ENCODE results near the gene BMPR2.
"Not testable (repeated sequence)": the region's sequence is repeated elsewhere in the genome, so short reads cannot be mapped to it uniquely, and the experiment has no call there.

The BMPR2 gene

DNA sequence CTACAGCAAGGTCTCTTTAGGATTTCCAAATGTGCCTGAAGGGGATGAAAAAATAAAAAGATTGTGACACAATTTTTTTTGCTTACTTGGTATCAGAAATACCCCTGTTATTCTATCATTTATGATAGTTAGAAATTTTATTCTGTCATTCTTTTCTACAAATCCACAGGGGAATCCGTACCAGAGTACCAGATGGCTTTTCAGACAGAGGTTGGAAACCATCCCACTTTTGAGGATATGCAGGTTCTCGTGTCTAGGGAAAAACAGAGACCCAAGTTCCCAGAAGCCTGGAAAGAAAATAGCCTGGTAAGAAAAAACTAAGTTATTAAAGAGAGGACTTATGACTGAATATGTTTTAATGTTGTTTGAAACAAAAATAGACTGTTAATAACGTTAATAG is 166.0 kb downstream of the BMPR2 start:
- peak; percentile 82 for DNase-seq

DNA sequence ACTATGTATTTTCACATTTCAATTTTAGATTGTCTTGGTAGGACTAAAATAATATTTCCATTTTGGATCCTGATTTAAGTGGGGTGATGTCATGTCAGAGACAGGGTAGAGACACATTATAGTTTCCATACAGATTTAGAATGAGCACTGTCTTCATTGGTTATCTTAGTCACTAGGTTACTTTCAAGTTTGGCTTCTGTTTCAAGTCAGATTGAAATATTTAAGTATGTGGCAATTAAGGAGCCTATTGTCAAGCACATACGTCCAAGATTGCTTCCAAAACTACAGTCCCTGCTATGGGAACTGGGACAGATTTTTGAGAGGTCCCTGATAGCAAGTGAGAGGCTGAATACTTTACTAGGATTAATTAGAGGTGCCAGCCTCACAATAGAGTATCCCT is 169.4 kb downstream of the BMPR2 start:
- DNase-seq, result no peak

DNA sequence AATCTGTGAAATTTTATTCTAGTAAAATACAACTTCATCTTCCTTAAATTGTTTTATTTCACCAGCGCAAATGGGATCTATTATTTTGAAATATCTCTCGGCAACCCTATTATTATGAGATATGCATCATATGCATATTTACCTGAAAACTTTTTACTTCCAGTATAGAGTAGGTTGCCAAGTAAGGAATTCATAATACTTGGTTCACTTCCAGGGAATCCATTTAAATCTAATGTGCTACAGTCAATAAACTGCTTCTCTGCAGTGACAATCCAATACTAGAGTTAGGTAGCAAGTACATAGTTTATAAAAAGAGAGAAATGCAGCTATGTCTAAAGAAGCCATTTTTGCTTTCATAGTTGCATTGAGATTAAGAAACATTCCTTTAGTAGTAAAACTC is 169.8 kb downstream of the BMPR2 start:
- DNase-seq, result no peak

DNA sequence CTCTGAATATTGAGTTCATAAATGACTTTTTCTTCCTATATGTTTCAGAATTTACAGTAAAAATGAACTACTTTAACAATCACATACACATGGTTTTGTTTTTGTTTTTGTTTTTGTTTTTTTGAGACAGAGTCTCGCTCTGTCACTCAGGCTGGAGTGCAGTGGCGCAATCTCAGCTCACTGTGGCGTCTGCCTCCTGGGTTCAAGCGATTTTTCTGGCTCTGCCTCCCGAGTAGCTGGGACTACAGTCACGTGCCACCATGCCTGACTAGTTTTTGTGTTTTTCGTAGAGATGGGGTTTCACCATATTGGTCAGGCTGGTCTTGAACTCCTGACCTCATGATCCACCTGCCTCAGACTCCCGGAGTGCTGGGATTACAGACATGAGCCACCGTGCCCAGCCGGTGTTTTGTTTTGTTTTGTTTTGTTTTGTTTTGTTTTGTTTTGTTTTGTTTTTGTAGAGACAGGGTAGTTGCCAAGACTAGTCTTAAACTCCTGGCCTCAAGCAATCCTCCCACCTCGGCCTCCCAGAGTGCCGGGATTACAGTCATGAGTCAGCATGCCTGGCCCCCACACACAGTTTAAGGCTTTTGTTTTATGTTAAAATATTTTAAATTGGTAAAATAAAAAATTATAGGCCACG is 170.5 kb downstream of the BMPR2 start:
- not testable (repeated sequence) for DNase-seq

DNA sequence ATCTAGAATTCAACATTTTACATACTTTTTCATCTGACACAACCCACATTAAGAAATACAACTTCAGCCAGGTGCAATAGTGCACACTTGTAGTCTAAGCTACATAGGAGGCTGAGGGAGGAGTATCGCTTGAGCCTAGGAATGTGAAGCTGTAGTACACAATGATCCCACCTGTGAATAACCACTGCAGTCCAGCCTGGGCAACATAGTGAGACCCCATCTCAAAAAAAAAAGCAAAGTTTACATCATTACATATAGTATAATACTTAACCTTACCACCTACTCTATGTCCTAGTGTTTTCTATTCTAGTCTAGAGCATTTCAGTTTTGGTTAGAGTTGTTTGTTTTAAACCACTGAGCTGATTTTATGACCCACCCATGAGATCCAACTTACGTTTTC is 172.1 kb downstream of the BMPR2 start:
- no peak for DNase-seq

DNA sequence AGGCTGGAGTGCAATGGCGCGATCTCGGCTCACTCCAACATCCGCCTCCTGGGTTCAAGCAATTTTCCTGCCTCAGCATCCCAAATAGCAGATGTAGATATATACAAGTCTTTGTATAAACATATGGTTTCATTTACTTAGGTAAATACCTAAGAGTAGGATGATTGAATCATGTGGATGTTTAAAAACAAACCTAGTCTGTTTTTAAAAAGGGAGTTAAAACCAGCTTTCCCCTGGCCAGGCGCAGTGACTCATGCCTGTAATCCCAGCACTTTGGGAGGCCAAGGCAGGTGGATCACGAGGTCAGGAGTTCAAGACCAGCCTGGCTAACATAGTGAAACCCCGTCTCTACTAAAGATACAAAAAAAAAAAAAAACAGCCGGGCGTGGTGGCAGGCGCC is 174.9 kb downstream of the BMPR2 start:
- peak; percentile 2 for DNase-seq

DNA sequence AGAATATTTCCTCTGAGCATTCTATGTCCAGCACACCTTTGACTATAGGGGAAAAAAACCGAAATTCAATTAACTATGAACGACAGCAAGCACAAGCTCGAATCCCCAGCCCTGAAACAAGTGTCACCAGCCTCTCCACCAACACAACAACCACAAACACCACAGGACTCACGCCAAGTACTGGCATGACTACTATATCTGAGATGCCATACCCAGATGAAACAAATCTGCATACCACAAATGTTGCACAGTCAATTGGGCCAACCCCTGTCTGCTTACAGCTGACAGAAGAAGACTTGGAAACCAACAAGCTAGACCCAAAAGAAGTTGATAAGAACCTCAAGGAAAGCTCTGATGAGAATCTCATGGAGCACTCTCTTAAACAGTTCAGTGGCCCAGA is 179.2 kb downstream of the BMPR2 start:
- DNase-seq, result no peak

DNA sequence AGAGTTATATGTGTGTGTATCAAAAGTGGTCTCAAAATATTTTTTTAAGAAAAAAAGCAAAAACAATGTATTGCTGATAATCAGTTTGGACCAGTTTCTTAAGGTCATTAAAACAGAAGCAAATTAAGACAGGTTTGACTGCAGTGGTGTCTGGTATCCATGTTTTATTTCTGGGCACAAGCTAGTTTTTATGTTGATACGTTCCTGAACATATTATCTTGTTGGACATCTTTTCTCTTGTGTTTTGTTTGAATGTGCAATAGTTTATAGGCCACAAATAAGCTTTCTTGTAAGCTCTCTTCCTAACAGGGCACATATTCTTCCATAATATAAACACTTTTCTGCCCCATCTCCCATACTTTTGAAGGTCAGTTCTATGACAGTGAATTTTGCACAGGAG is 184.1 kb downstream of the BMPR2 start:
- no peak for DNase-seq

DNA sequence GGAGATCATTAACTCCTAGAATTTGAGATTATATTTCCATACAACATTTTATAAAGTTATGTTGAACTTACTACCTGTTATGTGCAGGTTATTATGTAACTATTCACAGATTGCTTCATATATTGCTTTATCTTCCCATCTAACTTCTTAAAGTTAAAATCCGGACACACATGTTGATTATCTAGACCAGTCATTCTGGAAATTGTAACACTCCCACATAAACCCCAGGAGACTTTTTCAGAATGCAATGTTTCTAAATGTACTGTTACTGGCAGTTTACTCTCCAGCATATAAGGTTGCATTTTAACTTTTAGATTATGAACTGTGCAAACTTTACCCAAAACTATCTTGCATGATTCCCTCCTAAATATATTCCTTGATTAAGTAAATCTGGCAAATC is 188.1 kb downstream of the BMPR2 start:
- no peak for DNase-seq

DNA sequence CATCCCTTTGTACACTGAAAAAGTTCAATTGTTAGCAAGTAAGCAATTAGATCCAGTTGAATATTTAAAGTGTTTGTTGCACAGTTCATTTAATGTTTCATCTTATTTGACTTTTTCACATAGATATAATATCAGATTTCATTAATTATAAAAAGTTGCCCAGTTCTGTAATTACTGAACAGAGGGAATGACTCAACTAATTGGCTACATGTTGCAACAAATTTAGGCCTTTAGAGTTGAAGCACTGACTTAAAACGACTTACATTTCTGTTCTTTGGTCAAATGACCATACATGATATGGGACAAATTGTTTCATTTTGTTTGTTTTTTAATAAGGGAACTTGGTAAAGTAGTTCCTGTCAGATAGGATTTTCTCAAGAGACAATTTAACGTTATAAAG is 190.2 kb downstream of the BMPR2 start:
- DNase-seq, result no peak

DNA sequence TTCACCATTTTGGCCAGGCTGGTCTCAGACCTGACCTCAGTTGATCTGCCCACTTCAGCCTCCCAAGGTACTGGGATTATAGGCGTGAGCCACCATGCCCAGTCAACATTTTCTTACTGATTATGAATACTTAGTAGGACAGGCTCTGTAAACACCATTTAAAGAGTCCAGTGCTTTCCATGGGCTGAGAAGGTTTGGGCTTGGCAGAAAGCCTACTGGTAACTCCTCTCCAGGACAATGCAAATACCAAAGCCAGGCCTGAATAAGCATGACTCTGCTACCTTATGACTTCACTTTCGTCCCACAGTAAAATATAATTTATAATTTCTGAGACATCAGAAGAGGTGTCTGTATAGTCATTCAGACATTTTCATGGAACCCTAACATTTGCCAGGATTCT is 198.4 kb downstream of the BMPR2 start:
- no peak for DNase-seq

DNA sequence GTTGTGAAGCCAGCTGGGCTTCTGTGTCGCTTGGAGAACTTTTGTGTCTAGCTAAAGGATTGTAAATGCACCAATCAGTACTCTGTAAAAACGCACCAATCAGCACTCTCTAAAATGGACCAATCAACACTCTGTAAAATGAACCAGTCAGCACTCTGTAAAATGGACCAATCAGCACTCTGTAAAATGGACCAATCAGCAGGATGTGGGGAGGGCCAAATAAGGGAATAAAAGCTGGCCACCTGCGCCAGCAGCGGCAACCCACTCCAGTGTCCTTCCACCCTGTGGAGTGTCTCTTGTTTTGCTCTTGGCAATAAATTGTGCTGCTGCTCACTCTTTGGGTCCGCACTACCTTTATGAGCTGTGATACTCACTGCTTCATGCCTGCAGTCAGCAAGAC is 199.1 kb downstream of the BMPR2 start:
- DNase-seq, result not testable (repeated sequence)

DNA sequence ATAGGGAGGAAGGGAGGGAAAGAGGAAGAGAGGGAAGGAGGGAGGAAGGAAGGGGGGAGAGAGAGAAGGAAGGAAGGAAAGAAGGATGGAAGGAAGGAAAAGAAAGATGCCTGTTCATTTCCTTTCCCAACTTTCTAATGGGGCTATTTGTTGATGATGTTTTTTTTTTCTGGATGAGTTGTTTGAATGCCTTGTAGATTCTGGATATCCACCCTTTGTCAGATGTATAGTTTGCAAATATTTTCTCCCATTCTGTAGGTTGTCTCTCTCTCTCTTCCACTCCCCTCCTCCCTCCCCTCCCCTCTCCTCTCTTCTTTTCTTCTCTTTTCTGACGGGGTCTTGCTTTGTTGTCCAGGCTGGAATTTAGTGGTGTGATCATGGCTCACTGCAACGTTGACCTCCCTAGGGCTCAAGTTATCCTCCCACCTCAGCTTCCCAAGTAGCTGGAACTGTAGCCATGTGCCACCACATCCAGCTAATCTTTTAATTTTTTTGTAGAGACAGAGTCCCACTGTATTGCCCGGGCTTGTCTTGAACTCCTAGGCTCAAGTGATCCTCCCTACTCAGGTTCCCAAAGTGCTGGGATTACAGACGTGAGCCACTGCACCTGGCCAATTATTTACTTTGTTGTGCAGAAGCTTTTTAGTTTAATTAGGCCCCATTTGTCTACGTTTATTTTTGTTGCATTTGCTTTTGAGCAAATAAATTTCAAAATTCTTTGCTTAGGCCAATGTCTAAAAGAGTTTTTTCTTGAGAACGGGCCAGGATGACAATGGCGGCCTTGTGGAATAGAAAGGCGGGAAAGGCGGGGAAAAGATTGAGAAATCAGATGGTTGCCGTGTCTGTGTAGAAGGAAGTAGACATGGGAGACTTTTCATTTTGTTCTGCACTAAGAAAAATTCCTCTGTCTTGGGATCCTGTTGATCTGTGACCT is 201.4 kb downstream of the BMPR2 start:
- DNase-seq, result no peak

DNA sequence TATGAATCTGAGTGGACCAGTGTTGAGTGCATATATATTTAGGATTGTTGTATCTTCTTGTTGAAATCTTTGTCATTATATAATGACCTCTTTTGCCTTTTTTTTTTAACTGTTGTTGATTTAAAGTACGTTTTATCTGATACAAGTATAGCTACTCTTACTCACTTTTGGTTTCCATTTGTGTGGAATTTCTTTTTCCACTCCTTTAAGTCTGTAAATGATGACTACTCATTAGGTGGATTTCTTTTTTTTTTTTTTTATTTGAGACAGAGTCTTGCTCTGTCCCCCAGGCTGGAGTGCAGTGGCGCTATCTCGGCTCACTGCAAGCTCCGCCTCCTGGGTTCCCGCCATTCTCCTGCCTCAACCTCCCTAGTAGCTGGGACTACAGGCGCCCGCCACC is 206.7 kb downstream of the BMPR2 start:
- not testable (repeated sequence) for DNase-seq

DNA sequence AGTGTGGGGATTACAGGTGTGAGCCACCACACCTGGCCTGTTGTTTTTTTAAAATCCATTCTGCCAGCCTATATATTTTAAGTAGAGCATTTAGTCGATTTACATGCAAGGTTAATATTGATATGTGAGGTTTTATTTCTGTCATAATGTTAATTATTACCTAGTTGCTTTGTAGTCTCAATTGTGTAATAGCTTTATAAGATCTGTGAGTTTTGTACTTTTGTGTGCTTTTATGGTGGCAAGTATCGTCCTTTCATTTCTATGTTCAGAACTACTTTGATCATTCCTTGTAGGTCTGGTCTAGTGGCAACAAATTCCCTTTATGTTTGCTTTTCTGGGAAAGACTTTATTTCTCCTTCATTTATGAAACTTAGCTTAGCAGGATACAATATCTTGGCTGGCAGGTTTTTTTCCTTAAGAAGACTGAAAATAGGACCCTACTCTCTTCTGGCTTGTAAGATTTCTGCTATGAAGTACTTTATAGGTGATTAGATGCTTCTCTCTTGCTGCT is 207.6 kb downstream of the BMPR2 start:
- DNase-seq, result no peak

DNA sequence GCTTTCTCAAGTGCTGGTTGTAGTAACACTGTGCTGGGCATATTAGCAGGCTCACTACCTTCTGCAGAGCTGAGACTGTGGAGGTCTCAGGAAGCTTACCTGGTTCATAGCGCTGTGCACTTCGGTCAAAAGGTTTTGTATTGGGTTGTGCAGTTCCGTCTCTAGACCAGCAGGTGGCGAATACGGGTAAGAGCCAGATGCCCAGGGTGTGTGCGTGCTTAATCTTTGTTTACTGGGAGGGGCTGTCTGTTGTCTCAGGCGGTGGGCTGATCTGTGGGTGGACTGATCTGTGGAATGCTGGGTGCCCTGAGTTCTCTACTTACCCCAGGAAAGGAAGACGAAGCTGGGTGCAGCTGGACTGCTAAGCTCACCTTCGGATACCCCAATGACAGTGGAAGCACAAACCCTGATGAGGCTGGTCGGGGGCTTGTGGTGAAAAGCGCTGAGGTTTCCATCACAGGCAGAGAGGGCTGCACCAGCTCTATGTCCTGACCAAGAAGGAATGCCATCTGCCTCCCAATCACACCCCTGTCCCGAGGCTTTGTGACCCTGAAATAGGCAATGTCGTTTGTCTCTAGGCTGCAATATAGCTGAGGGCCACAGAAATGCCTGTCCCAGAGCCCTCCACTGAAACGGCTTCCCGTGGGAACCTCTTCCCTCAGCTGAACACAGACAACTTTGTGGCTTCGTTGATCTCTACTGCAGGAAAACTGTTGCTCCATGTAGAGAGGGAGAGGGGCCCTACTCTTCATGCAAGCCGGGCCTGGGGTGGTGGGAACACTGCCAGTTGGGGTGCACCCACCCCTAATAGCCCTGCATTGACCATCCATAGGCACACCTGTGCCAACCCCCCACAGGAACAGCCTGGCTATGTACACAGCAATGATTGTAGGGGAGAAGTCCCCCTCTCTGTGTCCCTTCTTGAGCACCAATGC is 212.8 kb downstream of the BMPR2 start:
- DNase-seq, result peak; percentile 70

DNA sequence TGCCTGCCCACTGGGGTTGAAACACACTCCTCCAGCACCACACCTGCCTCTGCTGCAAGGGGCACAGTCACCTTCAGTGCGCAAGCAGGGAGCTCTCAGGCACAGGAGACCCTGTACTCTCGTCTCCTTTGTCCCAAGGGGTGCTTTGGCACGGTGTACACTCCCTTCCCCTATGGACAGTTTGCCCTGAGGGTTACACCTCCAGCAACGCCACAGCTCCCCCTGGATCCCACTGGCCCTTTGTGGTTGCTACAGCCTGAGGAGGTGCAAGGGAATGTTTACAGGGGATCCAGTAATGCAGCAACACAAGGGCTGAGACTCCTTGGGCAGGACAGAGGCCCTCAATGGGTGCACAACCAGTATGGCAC is 213.4 kb downstream of the BMPR2 start:
- no peak for DNase-seq

DNA sequence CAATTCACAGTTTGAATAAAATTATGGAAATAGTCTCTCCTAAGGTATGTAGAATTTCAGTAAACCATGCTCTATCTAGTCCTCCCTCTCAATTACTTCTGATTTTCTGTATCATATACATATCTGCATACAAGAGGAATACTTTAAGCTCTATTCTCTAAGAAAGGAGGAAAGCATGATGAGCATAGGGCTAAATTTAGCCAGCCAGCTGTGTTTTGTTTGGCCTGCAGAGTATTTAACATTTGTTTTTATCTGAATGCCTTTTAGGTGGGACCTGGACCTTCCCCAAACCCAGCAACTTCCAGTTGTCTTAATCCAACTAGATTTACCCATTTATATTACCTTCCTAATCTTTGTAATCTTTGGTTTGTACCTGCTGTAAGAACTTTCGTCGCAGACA is 216.4 kb downstream of the BMPR2 start:
- no peak for DNase-seq

DNA sequence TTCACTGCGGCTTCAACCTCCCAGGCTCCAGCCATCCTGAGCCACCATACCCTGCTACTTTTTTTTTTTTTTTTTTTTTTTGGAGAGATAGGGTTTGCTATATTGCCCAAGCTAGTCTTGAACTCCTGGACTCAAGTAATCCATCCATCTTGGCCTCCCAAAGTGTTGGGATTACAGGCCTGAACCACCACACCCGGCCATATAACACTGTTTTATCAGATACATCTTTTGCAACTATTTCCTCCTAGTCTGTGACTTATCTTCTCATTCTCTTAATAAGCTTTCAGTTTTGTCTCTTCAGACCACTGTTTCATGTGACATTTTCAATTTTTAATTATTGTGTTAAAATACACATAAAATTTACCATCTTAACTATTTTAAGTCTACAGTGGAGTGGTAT is 223.0 kb downstream of the BMPR2 start:
- no peak for DNase-seq

DNA sequence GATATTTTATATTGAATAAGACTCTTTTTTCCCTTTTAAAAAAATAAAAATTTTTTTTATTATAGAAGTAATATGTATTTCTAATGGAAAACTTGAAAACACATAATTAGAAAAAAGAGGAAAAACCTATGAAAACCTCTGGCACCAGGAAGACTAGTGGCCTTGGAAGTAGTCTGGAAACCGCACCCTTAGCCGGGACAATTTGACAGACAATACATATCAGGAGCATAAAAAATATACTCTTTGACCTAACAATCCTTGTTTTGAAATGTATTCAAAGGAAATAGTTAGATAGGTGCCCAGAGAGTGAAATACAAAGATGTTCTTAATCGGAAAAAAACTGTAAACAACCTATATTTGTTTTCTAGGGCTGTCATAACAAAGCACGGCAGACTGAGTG is 223.8 kb downstream of the BMPR2 start:
- no peak for DNase-seq

DNA sequence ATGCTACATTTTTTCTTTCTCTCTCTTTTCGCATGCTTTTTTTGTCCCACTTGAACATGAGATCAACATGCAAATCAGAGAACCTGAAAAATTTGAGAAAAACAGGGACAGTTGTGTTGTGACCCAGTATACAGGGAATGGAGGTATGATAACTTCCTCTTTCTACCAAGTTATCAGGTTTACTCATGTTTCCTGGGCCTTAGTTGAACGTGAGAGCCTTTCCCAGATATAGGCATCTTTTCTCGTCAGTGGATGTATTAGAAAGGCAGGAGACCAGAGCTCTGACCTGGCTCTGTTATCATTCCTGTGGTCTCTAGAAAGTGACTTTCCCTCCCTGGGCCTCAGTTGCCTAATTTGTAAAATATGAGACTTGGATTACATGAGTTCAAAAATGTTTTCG is 228.6 kb downstream of the BMPR2 start:
- DNase-seq, result no peak

DNA sequence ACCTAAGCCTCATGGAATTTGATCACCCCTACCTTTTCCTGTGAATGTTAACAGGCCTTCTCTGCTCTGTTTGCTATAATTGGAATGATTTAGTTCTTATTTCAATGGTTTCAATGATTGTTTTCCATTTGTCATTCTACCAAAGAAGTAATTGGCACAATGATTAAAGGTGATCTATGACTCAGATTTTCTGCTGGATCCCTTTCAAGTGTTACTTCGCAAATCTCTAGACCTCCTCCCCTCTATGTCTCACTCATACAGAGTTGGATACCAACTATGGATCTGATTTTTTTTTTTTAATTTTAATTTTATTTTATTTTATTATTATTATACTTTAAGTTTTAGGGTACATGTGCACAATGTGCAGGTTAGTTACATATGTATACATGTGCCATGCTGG is 229.0 kb downstream of the BMPR2 start:
- DNase-seq, result no peak

DNA sequence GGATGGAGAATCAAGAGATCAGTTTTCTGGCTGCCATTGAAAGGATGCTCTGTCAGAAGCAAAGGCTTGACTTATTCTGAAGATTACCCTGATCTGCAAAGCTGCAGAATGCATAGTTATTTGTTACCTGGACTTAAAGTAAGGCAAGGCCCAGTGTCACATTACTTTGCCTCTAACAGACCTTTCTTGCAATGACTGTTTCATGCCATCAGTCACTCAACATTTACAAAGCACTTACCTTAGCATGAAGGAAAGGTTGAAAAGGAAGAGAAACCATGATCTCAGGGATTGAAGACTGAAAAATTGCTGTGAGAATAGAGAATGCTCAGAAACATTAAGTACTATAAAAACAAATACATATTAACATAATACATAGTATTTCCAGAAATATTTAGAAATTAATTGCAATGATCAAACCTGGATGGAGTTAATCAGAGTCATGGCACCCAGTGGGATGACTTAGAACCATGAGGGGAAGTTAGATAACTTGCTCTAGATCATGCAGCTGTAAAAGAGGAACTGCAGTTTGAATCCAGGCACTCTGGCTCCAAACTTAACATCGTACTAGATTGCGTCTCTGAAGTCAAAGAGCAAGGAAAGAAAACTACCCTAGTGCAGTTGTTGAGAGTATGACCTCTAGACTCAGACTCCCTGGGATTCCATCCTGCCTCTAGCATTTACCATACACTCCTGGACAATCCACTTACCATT is 232.2 kb downstream of the BMPR2 start:
- no peak for DNase-seq
